CD4-positive, alpha-beta T cell (primary cell): ENCODE measurements around the gene KLHL24. TPM values are rescaled to one million over a fixed set of nuclear protein-coding genes. Genes with fewer than 3 reads are reported as not detected.

ENCODE experiments used
- ATAC-seq: fragments of 200-7000 bp; cut with Tn5 transposase; one replicate; pipeline ENCODE4 v1.10.0; 2022; ENCODE audit warnings: mild to moderate bottlenecking; ENCODE audit not compliant: poor library complexity
- CTCF ChIA-PET: fragments of 350-600 bp; sonication (Branson Sonifier 250); formaldehyde crosslinking; loops from one replicate; lab custom pipeline; 2021; ENCODE audit warnings: antibody characterized with exemption, inconsistent platforms; lab: Charles Lee
- POLR2A ChIA-PET: fragments of 350-600 bp; sonication (Branson Sonifier 250); formaldehyde crosslinking; loops from one replicate; lab custom pipeline; 2021; ENCODE audit warnings: antibody characterized with exemption, inconsistent platforms; lab: Charles Lee
- DNase-seq, 14 experiments: peaks; one replicate each; pipeline ENCODE4 v3.0.0-alpha.2; 2013 to 2020; ENCODE audit warnings: mixed read lengths in 2 of 14
- H3K27ac ChIP-seq, 2 donors: one replicate each; pipeline versions ENCODE4 v1.5.1 to v1.7.0; 2013; ENCODE audit warnings: low read length in 2 of 2, low read depth in 1 of 2, mild to moderate bottlenecking in 1 of 2
- H3K27me3 ChIP-seq, 2 experiments: 1 replicate in 1 of 2; 2 replicates in 1 of 2; pipeline versions ENCODE4 v1.6.1 to v1.7.0; 2013; ENCODE audit warnings: low read length in 2 of 2, control low read depth in 1 of 2, mild to moderate bottlenecking in 1 of 2, moderate library complexity in 1 of 2; ENCODE audit not compliant: insufficient read depth in 2 of 2, control insufficient read depth in 1 of 2
- H3K36me3 ChIP-seq: one replicate; pipeline ENCODE4 v1.6.1; 2013; ENCODE audit warnings: low read length, control low read depth; ENCODE audit not compliant: insufficient read depth
- H3K4me1 ChIP-seq: one replicate; pipeline ENCODE4 v1.6.1; 2013; ENCODE audit warnings: low read length, control low read depth; ENCODE audit not compliant: insufficient read depth
- H3K4me3 ChIP-seq: one replicate; pipeline ENCODE4 v1.5.1; 2013; ENCODE audit warnings: mild to moderate bottlenecking, low read length, moderate library complexity
- H3K9me3 ChIP-seq, 2 experiments: 1 replicate in 1 of 2; 2 replicates in 1 of 2; pipeline versions ENCODE4 v1.6.1 to v1.7.0; 2013; ENCODE audit warnings: low read length in 2 of 2, mild to moderate bottlenecking in 2 of 2, control low read depth in 1 of 2, moderate library complexity in 1 of 2; ENCODE audit not compliant: control insufficient read depth in 1 of 2, insufficient read depth in 1 of 2
- H3K27ac Mint-ChIP-seq: one replicate; pipeline ENCODE4 v1.8.0; 2020; ENCODE audit warnings: mixed read lengths
- H3K27me3 Mint-ChIP-seq: one replicate; pipeline ENCODE4 v1.8.0; 2021; ENCODE audit warnings: mixed read lengths
- H3K36me3 Mint-ChIP-seq: one replicate; pipeline ENCODE4 v1.8.0; 2021; ENCODE audit warnings: low read depth, mixed read lengths
- H3K4me1 Mint-ChIP-seq: one replicate; pipeline ENCODE4 v1.8.0; 2021; ENCODE audit warnings: low read depth, mixed read lengths
- H3K4me3 Mint-ChIP-seq: one replicate; pipeline ENCODE4 v1.8.0; 2020; ENCODE audit warnings: mild to moderate bottlenecking, mixed read lengths
- H3K9me3 Mint-ChIP-seq: one replicate; pipeline ENCODE4 v1.8.0; 2020; ENCODE audit warnings: mixed read lengths
- CTCF ChIP-seq: fragments of 200-600 bp; IDR thresholded peaks from one replicate; pipeline ENCODE4 v1.8.0; 2022; ENCODE audit warnings: antibody characterized with exemption, mild to moderate bottlenecking
- intact Hi-C, 2 experiments: fragments of 100-400 bp; cut with DNase I in 1 of 2; cut with micrococcal nuclease in 1 of 2; formaldehyde crosslinking; loops; one replicate each; pipeline versions ENCODE4 v1.15.1 to v1.9.0; 2023 to 2025; cut with DNase I, micrococcal nuclease
- total RNA-seq, 174 experiments: library from RNA in 2 of 174; stranded (reverse) in 2 of 174; gene quantifications; one replicate each; pipeline ENCODE4 v1.2.3 and lab custom pipeline; 2021 to 2026

The KLHL24 gene
- total RNA-seq, 2 experiments from 2014 or later, result 190 to 191 TPM

- Histone ChIP-seq H3K27me3 (no peaks in the 10 kb centered on the region), H3K27ac (no peak overlapping the region), H3K4me3 (no peak overlapping the region), H3K4me1 (no peaks in the 10 kb centered on the region), H3K9me3 (no peaks in the 10 kb centered on the region), H3K36me3 (peaks cover 58% of the 10 kb centered on the region)
- Mint-ChIP-seq H3K4me1 (no peaks in the 10 kb centered on the region), H3K4me3 (no peak overlapping the region), H3K27ac (no peak overlapping the region), H3K9me3 (no peaks in the 10 kb centered on the region), H3K27me3 (no peaks in the 10 kb centered on the region), H3K36me3 (peaks cover 86% of the 10 kb centered on the region)
- ChIA-PET POLR2A (no interaction called here), CTCF (interaction anchor here (0.7 kb wide), 1 partner anchor 51 kb away, joined by 5 read pairs; no protein-coding TSS in a partner anchor)
- intact Hi-C loops, result no loop called here
- no peak for TF ChIP-seq CTCF
- ATAC-seq, result no peak
- no peak for DNase-seq
Measured at GRCh38 chr3:183730361-183730760, 94.9 kb downstream of the KLHL24 start.

GRCh38 chr3:183731611-183732010, 96.2 kb downstream of the KLHL24 start:
- ChIA-PET POLR2A (no interaction called here), CTCF (no interaction called here)
- peaks cover 55% of the 10 kb centered on the region for H3K36me3 ChIP-seq
- H3K9me3 Mint-ChIP-seq, result no peaks in the 10 kb centered on the region
- TF ChIP-seq CTCF, result no peak
- no peak overlapping the region for H3K4me3 ChIP-seq
- ATAC-seq (no peak), DNase-seq (no peak)
- intact Hi-C loops, result no loop called here
- no peak overlapping the region for H3K27ac Mint-ChIP-seq
- H3K36me3 Mint-ChIP-seq, result peaks cover 86% of the 10 kb centered on the region
- no peak overlapping the region for H3K4me3 Mint-ChIP-seq
- no peaks in the 10 kb centered on the region for H3K27me3 ChIP-seq
- no peaks in the 10 kb centered on the region for H3K9me3 ChIP-seq
- H3K27ac ChIP-seq, result no peak overlapping the region
- no peaks in the 10 kb centered on the region for H3K27me3 Mint-ChIP-seq
- H3K4me1 ChIP-seq, result no peaks in the 10 kb centered on the region
- H3K4me1 Mint-ChIP-seq, result no peaks in the 10 kb centered on the region

GRCh38 chr3:183733553-183733952, 98.1 kb downstream of the KLHL24 start:
- H3K27me3 Mint-ChIP-seq, result no peaks in the 10 kb centered on the region
- H3K36me3 ChIP-seq, result peaks cover 55% of the 10 kb centered on the region

More at GRCh38 chr3:183733553-183733952, 98.1 kb downstream of the KLHL24 start:
- POLR2A ChIA-PET, result no interaction called here
- TF ChIP-seq CTCF, result no peak
- intact Hi-C loops, result no loop called here
- no peaks in the 10 kb centered on the region for H3K4me1 ChIP-seq
- Mint-ChIP-seq H3K27ac (no peak overlapping the region), H3K9me3 (no peaks in the 10 kb centered on the region), H3K36me3 (peaks cover 83% of the 10 kb centered on the region), H3K4me1 (no peaks in the 10 kb centered on the region), H3K4me3 (no peak overlapping the region)
- CTCF ChIA-PET, result no interaction called here
- H3K9me3 ChIP-seq, result no peaks in the 10 kb centered on the region
- DNase-seq (no peak), ATAC-seq (no peak)
- H3K4me3 ChIP-seq, result no peak overlapping the region
- no peak overlapping the region for H3K27ac ChIP-seq
- H3K27me3 ChIP-seq, result no peaks in the 10 kb centered on the region

Other genes starting within 250 kb of the KLHL24 start
- 1 to 10 TPM; 3.8 to 4.1 TPM for gene MCF2L2, start 207.0 kb upstream of the KLHL24 start, total RNA-seq
- gene KLHL6, start 79.9 kb upstream of the KLHL24 start, total RNA-seq, result 10 to 100 TPM; 23.9 to 24.2 TPM
- gene YEATS2, start 62.2 kb downstream of the KLHL24 start, total RNA-seq, result 10 to 100 TPM; 14.6 to 15.9 TPM
- gene MAP6D1, start 190.0 kb downstream of the KLHL24 start, total RNA-seq, result 1 to 10 TPM; 1.1 to 1.6 TPM
- gene PARL, start 249.3 kb downstream of the KLHL24 start, total RNA-seq, result 10 to 100 TPM; 36.9 to 40.0 TPM